Esophagus squamous epithelium (tissue), 5 donors: Measurements from ENCODE around the gene PTPRG. TPM values are rescaled to one million over a fixed set of nuclear protein-coding genes. Genes with fewer than 3 reads are reported as not detected.

ENCODE experiments used
- DNase-seq: peaks from one replicate; lab custom pipeline; 2025; lab: John Stamatoyannopoulos, UW
- H3K27ac ChIP-seq, 4 donors: fragments of 200-600 bp; sonication (generic); one replicate each; pipeline ENCODE4 v1.5.1; 2016 to 2019; ENCODE audit warnings: mild to moderate bottlenecking in 1 of 4
- H3K27me3 ChIP-seq, 4 donors: fragments of 200-600 bp; sonication (generic); 1 replicate in 3 of 4; 2 replicates in 1 of 4; pipeline versions ENCODE4 v1.5.1 to v1.6.0; 2017 to 2021; ENCODE audit warnings: antibody characterized with exemption in 1 of 4
- H3K36me3 ChIP-seq, 3 donors: fragments of 200-600 bp; sonication (generic); one replicate each; pipeline ENCODE4 v1.5.1; 2016 to 2019
- H3K4me1 ChIP-seq, 3 donors: fragments of 200-600 bp; sonication (generic); one replicate each; pipeline ENCODE4 v1.5.1; 2017 to 2019
- H3K4me3 ChIP-seq, 4 donors: fragments of 200-600 bp; sonication (generic); 1 replicate in 3 of 4; 2 replicates in 1 of 4; pipeline ENCODE4 v1.5.1; 2016 to 2019; ENCODE audit warnings: mild to moderate bottlenecking in 2 of 4, moderate library complexity in 1 of 4
- H3K9me3 ChIP-seq, 3 donors: fragments of 200-600 bp; sonication (generic); one replicate each; pipeline ENCODE4 v1.5.1; 2016 to 2019
- CTCF ChIP-seq, 6 experiments: fragments of 450-650 bp in 4 of 6; fragments of 200-600 bp in 2 of 6; sonication (generic) in 2 of 6; IDR thresholded peaks; one replicate each; pipeline ENCODE4 v1.5.1; 2016 to 2019; ENCODE audit warnings: antibody characterized with exemption in 6 of 6, mild to moderate bottlenecking in 4 of 6, moderate library complexity in 4 of 6
- POLR2A ChIP-seq, 4 donors: fragments of 450-650 bp; IDR thresholded peaks; one replicate each; pipeline ENCODE4 v1.6.1; 2017; ENCODE audit warnings: antibody characterized with exemption in 4 of 4, mild to moderate bottlenecking in 4 of 4, moderate library complexity in 3 of 4
- WGBS, 2 donors: methylation state at CpG; one replicate each; pipeline ENCODE4 v1.1.5; 2018; 5-methylcytosine and 5-hydroxymethylcytosine counted together
- intact Hi-C: fragments of 100-400 bp; cut with DNase I; formaldehyde crosslinking; loops from one replicate; pipeline ENCODE4 v1.15.0; 2022
- total RNA-seq, 4 donors: library from RNA; depleted of rRNA; stranded (reverse); fragments of >200 nt; gene quantifications; one replicate each; pipeline ENCODE4 v1.1.0, GENCODE V29; 2016
- donor health status: DM: yes; HTN: yes; CAD: no.

PTPRG gene
- total RNA-seq, 4 donors from 2014 or later = 3.7 to 42.2 (median 15.2) TPM

GRCh38 chr3:61828184-61828874 lies 267.0 kb downstream of the PTPRG start:
- Histone ChIP-seq H3K4me3 (no peak overlapping the region), H3K36me3 (no peaks in the 10 kb centered on the region), H3K9me3 (no peaks in the 10 kb centered on the region), H3K27ac (peak overlapping the region in 1 of 4 donors; percentile 53), H3K27me3 (no peaks in the 10 kb centered on the region), H3K4me1 (peaks cover 0 to 14% (median 11%) of the 10 kb centered on the region in 3 donors)
- no peak for DNase-seq
- 81 to 86% methylated on average over 7 of the region's 7 CpGs for WGBS, 2 donors
- intact Hi-C loops = no loop called here
- no peak for TF ChIP-seq POLR2A (IDR thresholded peaks at IDR 0.05)
- TF ChIP-seq CTCF (IDR thresholded peaks at IDR 0.05) = no peak

- no peak for TF ChIP-seq CTCF (IDR thresholded peaks at IDR 0.05)
- no peak for TF ChIP-seq POLR2A (IDR thresholded peaks at IDR 0.05)
- peaks cover 0 to 14% (median 11%) of the 10 kb centered on the region in 3 donors for H3K4me1 ChIP-seq
- H3K36me3 ChIP-seq = no peaks in the 10 kb centered on the region
- intact Hi-C loops = no loop called here
- H3K27me3 ChIP-seq = no peaks in the 10 kb centered on the region
- H3K4me3 ChIP-seq = no peak overlapping the region
- no peaks in the 10 kb centered on the region for H3K9me3 ChIP-seq
- peak overlapping the region in 2 of 4 donors; percentile 16 to 53 for H3K27ac ChIP-seq
- DNase-seq = no peak
- 66 to 75% methylated on average over 16 of the region's 16 CpGs for WGBS, 2 donors
Measured at GRCh38 chr3:61828880-61829721, 267.7 kb downstream of the PTPRG start.

- Histone ChIP-seq H3K4me1 (peaks cover 0 to 14% (median 11%) of the 10 kb centered on the region in 3 donors), H3K9me3 (no peaks in the 10 kb centered on the region), H3K4me3 (no peak overlapping the region), H3K36me3 (no peaks in the 10 kb centered on the region), H3K27ac (peak overlapping the region in 2 of 4 donors; percentile 16 to 53), H3K27me3 (no peaks in the 10 kb centered on the region)
- no peak for DNase-seq
- 64 to 78% methylated on average over 5 of the region's 5 CpGs for WGBS, 2 donors
- TF ChIP-seq POLR2A (IDR thresholded peaks at IDR 0.05) (no peak), CTCF (IDR thresholded peaks at IDR 0.05) (no peak)
- intact Hi-C loops = no loop called here
Measured at GRCh38 chr3:61829722-61830350, 268.5 kb downstream of the PTPRG start.

GRCh38 chr3:61831973-61832372 lies 270.6 kb downstream of the PTPRG start:
- TF ChIP-seq CTCF (IDR thresholded peaks at IDR 0.05) = no peak
- TF ChIP-seq POLR2A (IDR thresholded peaks at IDR 0.05) = no peak
- H3K27ac ChIP-seq = no peak overlapping the region
- no peak for DNase-seq
- intact Hi-C loops = no loop called here
- no peaks in the 10 kb centered on the region for H3K36me3 ChIP-seq
- peaks cover 0 to 14% (median 11%) of the 10 kb centered on the region in 3 donors for H3K4me1 ChIP-seq
- no peak overlapping the region for H3K4me3 ChIP-seq
- WGBS, 2 donors = 65 to 85% methylated on average over 1 of the region's 1 CpG
- no peaks in the 10 kb centered on the region for H3K9me3 ChIP-seq
- H3K27me3 ChIP-seq = no peaks in the 10 kb centered on the region
